Left ventricle myocardium inferior (tissue), 1 donor: ENCODE data around the gene LRGUK. TPM values are rescaled to one million over a fixed set of nuclear protein-coding genes. Genes with fewer than 3 reads are reported as not detected.

Experiments used
- total RNA-seq: library from RNA; stranded (reverse); fragmentation: NEBNext Ultra II Directional; extraction: Animal tissue kit (Norgen Biotek cat#: 25700); gene quantifications from one replicate; pipeline ENCODE4 v1.2.1, GENCODE V29; 2021
- donor health status: DM: no; HTN: yes; CAD: no; lungs with severe emphysema.

LRGUK gene
- total RNA-seq, 1 donor from 2014 or later, result 0.19 TPM

Other genes with a start within 250 kb of the LRGUK start
- gene SLC35B4, start 189.6 kb downstream of the LRGUK start, total RNA-seq, result 5.1 TPM